ENCODE results near the gene KCNN3.

DNA sequence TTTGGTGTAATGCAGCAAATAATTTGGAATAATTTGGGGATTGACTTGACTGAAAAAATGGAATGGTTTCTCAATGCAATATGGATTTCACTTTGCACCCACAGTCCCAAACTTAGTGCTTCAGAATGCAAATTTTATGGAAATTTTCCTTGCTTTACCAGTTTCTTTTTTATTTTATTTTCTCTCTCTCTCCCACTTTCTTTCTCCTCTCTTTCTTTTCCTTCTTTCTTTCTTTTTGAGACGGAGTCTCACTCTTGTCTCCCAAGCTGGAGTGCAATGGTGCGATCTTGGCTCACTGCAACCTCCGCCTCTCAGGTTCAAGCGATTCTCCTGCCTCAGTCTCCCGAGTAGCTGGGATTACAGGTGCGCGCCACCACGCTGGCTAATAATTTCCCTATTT is 110.3 kb downstream of the KCNN3 start:
- TF ChIP-seq CTCF (IDR thresholded peaks at IDR 0.05) (no peak), POLR2A (IDR thresholded peaks at IDR 0.05) (no peak)
